Activated CD8-positive, alpha-beta memory T cell treated with anti-CD3 and anti-CD28 coated beads, Interleukin-2, amount 50 U/mL, for 1 hour (primary cell): ENCODE results near the gene INAVA.

Source experiments
- DNase-seq: peaks from one replicate; pipeline ENCODE4 v3.0.0-alpha.2; 2020; ENCODE audit errors: extremely low read depth

The INAVA gene

GRCh38 chr1:200875416-200875815 lies 19.3 kb upstream of the INAVA start:
- no peak for DNase-seq

GRCh38 chr1:200877010-200877409 lies 17.7 kb upstream of the INAVA start:
- DNase-seq = no peak

- no peak for DNase-seq
Observed at GRCh38 chr1:200877839-200878551, 16.7 kb upstream of the INAVA start.

GRCh38 chr1:200880212-200880611 lies 14.5 kb upstream of the INAVA start:
- DNase-seq = no peak

- no peak for DNase-seq
Observed at GRCh38 chr1:200883118-200883517, 11.6 kb upstream of the INAVA start.

GRCh38 chr1:200885623-200886402 lies 8.9 kb upstream of the INAVA start:
- no peak for DNase-seq

GRCh38 chr1:200886594-200886993 lies 8.1 kb upstream of the INAVA start:
- no peak for DNase-seq

GRCh38 chr1:200887036-200887435 lies 7.7 kb upstream of the INAVA start:
- DNase-seq = no peak

GRCh38 chr1:200887772-200888348 lies 6.8 kb upstream of the INAVA start:
- DNase-seq = no peak

GRCh38 chr1:200888349-200888838 lies 6.3 kb upstream of the INAVA start:
- peak; percentile 21 for DNase-seq

- DNase-seq = no peak
Observed at GRCh38 chr1:200889571-200889970, 5.1 kb upstream of the INAVA start.

- DNase-seq = no peak
Observed at GRCh38 chr1:200890027-200890426, 4.7 kb upstream of the INAVA start.

- no peak for DNase-seq
Observed at GRCh38 chr1:200890818-200891773, 3.6 kb upstream of the INAVA start.

GRCh38 chr1:200891774-200892157 lies 2.9 kb upstream of the INAVA start:
- DNase-seq = no peak

GRCh38 chr1:200892546-200892945 lies 2.2 kb upstream of the INAVA start:
- no peak for DNase-seq

GRCh38 chr1:200892958-200893357 lies 1.7 kb upstream of the INAVA start:
- DNase-seq = no peak

GRCh38 chr1:200893411-200893901 lies 1.2 kb upstream of the INAVA start:
- no peak for DNase-seq

- DNase-seq = no peak
Observed at GRCh38 chr1:200895443-200895789, 716 bp downstream of the INAVA start.

GRCh38 chr1:200895801-200896530 lies 1.3 kb downstream of the INAVA start:
- DNase-seq = no peak

- no peak for DNase-seq
Observed at GRCh38 chr1:200896531-200897196, 2.0 kb downstream of the INAVA start.
